B cell (primary cell): Measurements from ENCODE around the gene UBAC1. TPM values are rescaled to one million over a fixed set of nuclear protein-coding genes. Genes with fewer than 3 reads are reported as not detected.

Experiments used
- ATAC-seq: fragments of 200-7000 bp; cut with Tn5 transposase; one replicate; pipeline ENCODE4 v1.10.0; 2021; ENCODE audit warnings: low read depth, mild to moderate bottlenecking, moderate number of reproducible peaks, moderate library complexity
- CTCF ChIA-PET: fragments of 350-600 bp; sonication (Branson Sonifier 250); formaldehyde crosslinking; loops from one replicate; lab custom pipeline; 2021; ENCODE audit warnings: antibody characterized with exemption, inconsistent platforms; lab: Charles Lee
- POLR2A ChIA-PET: fragments of 350-600 bp; sonication (Branson Sonifier 250); formaldehyde crosslinking; loops from one replicate; lab custom pipeline; 2021; ENCODE audit warnings: antibody characterized with exemption; lab: Charles Lee
- DNase-seq: peaks from one replicate; pipeline ENCODE4 v3.0.0; 2013
- H2AFZ ChIP-seq: 2 replicates; pipeline ENCODE4 v1.6.1; 2012; ENCODE audit warnings: mild to moderate bottlenecking, low read depth, low read length; ENCODE audit not compliant: insufficient read depth, poor library complexity, severe bottlenecking
- H3K27ac ChIP-seq, 2 donors: 1 replicate in 1 of 2; 2 replicates in 1 of 2; pipeline ENCODE4 v1.5.1; 2012 to 2013; ENCODE audit warnings: low read length in 2 of 2, mild to moderate bottlenecking in 2 of 2, moderate library complexity in 1 of 2
- H3K27me3 ChIP-seq, 4 experiments: fragments of 200-600 bp in 1 of 4; sonication (generic) in 1 of 4; replicated peaks in 1 of 4; 1 replicate in 2 of 4; 2 replicates in 2 of 4; pipeline versions ENCODE4 v1.6.1 to v1.7.0; 2013 to 2016; ENCODE audit warnings: low read length in 3 of 4, mild to moderate bottlenecking in 2 of 4, mixed read lengths in 1 of 4, moderate library complexity in 1 of 4; ENCODE audit not compliant: insufficient read depth in 4 of 4, control insufficient read depth in 3 of 4; ENCODE audit errors: control extremely low read depth in 1 of 4
- H3K36me3 ChIP-seq, 2 experiments: replicated peaks in 1 of 2; 1 replicate in 1 of 2; 2 replicates in 1 of 2; pipeline versions ENCODE4 v1.6.1 to v1.7.1; 2013; ENCODE audit warnings: low read length in 1 of 2; ENCODE audit not compliant: insufficient read depth in 2 of 2, control insufficient read depth in 1 of 2; ENCODE audit errors: control extremely low read depth in 1 of 2, extremely low read depth in 1 of 2
- H3K4me1 ChIP-seq, 2 donors: fragments of 200-600 bp in 1 of 2; sonication (generic) in 1 of 2; 1 replicate in 1 of 2; 2 replicates in 1 of 2; pipeline versions ENCODE4 v1.5.1 to v1.6.1; 2013 to 2017; ENCODE audit warnings: low read length in 2 of 2; ENCODE audit not compliant: control insufficient read depth in 2 of 2, insufficient read depth in 2 of 2
- H3K4me2 ChIP-seq: replicated peaks from 2 replicates; pipeline ENCODE3; 2012; ENCODE audit warnings: mild to moderate bottlenecking, low read depth, low read length; ENCODE audit not compliant: poor library complexity, severe bottlenecking
- H3K4me3 ChIP-seq, 5 experiments: fragments of 200-600 bp in 1 of 5; sonication (generic) in 1 of 5; 1 replicate in 3 of 5; 2 replicates in 2 of 5; pipeline versions ENCODE4 v1.5.1 to v1.7.0; 2011 to 2016; ENCODE audit warnings: low read length in 4 of 5, mild to moderate bottlenecking in 4 of 5, low read depth in 2 of 5, control low read depth in 1 of 5, moderate library complexity in 1 of 5; ENCODE audit not compliant: insufficient read depth in 1 of 5; ENCODE audit errors: control extremely low read depth in 1 of 5, extremely low read depth in 1 of 5
- H3K79me2 ChIP-seq: fragments of 200-600 bp; sonication (generic); one replicate; pipeline ENCODE4 v1.6.0; 2016; ENCODE audit warnings: low read length; ENCODE audit not compliant: control insufficient read depth, insufficient read depth
- H3K9ac ChIP-seq: fragments of 200-600 bp; sonication (generic); 2 replicates; pipeline ENCODE4 v1.6.1; 2017; ENCODE audit warnings: mild to moderate bottlenecking, low read length, moderate library complexity
- H3K9me3 ChIP-seq, 3 donors: one replicate each; pipeline versions ENCODE4 v1.6.1 to v1.7.1; 2013; ENCODE audit warnings: low read length in 2 of 3; ENCODE audit not compliant: control insufficient read depth in 2 of 3, insufficient read depth in 1 of 3; ENCODE audit errors: control extremely low read depth in 1 of 3
- H4K20me1 ChIP-seq: 2 replicates; pipeline ENCODE4 v1.6.0; 2012; ENCODE audit warnings: mild to moderate bottlenecking, low read length; ENCODE audit not compliant: insufficient read depth, control insufficient read depth, poor library complexity, severe bottlenecking
- H3K27ac Mint-ChIP-seq: one replicate; pipeline ENCODE4 v1.8.0; 2021; ENCODE audit warnings: mixed read lengths
- H3K27me3 Mint-ChIP-seq: one replicate; pipeline ENCODE4 v1.8.0; 2021; ENCODE audit warnings: mixed read lengths
- H3K4me1 Mint-ChIP-seq: one replicate; pipeline ENCODE4 v1.8.0; 2021; ENCODE audit warnings: mixed read lengths
- H3K4me3 Mint-ChIP-seq: one replicate; pipeline ENCODE4 v1.8.0; 2021; ENCODE audit warnings: mixed read lengths
- H3K9me3 Mint-ChIP-seq: one replicate; pipeline ENCODE4 v1.8.0; 2022; ENCODE audit warnings: mixed read lengths; ENCODE audit not compliant: insufficient read depth
- EZH2 ChIP-seq: IDR thresholded peaks from 2 replicates; pipeline ENCODE4 v1.6.1; 2012; ENCODE audit warnings: borderline replicate concordance, low read depth, mild to moderate bottlenecking, moderate library complexity, low read length; ENCODE audit not compliant: insufficient read depth, poor library complexity, severe bottlenecking
- WGBS: methylation state at CpG from one replicate; pipeline ENCODE4 v1.1.5; 2013; ENCODE audit warnings: missing lambda C conversion rate; ENCODE audit not compliant: insufficient coverage; 5-methylcytosine and 5-hydroxymethylcytosine counted together
- intact Hi-C: fragments of 100-400 bp; cut with micrococcal nuclease; formaldehyde crosslinking; loops from one replicate; pipeline ENCODE4 v1.10.0; 2022
- polyA plus RNA-seq: library from polyadenylated mRNA; depleted of rRNA; stranded (reverse); fragments of >200 nt; gene quantifications from 2 replicates; pipeline ENCODE4 v1.2.3, GENCODE V29; 2012
- total RNA-seq, 2 donors: library from RNA; stranded (reverse); fragments of 120-200 nt in 1 of 2; gene quantifications; 1 replicate in 1 of 2; 2 replicates in 1 of 2; pipeline versions ENCODE4 v1.2.3 to v1.2.4, GENCODE V29; 2013 to 2022
- TF ChIP-seq, protein P1 (sequence below): fragments of 200-600 bp; IDR thresholded peaks from one replicate; pipeline ENCODE4 v1.8.0; 2022; ENCODE audit warnings: antibody characterized with exemption, mild to moderate bottlenecking

UBAC1 gene
- total and polyA plus RNA-seq, 2 donors (not counting 1 experiment from before 2014, with no cell fraction given): 30.8 to 31.1 TPM

GRCh38 chr9:135988493-135988892, 27.3 kb upstream of the UBAC1 start:
- DNase-seq: no peak
- Histone ChIP-seq H3K27ac (no peak overlapping the region), H3K27me3 (peaks cover 0 to 41% (median 2%) of the 10 kb centered on the region in 4 experiments), H3K9ac (no peak overlapping the region), H3K4me2 (no peak overlapping the region), H3K4me3 (no peak overlapping the region), H3K4me1 (peaks cover 29 to 30% of the 10 kb centered on the region in 2 donors), H4K20me1 (no peaks in the 10 kb centered on the region), H3K36me3 (no peaks in the 10 kb centered on the region), H2AFZ (no peak overlapping the region), H3K79me2 (no peaks in the 10 kb centered on the region), H3K9me3 (no peaks in the 10 kb centered on the region)
- no peak overlapping the region for H3K4me3 Mint-ChIP-seq
- no peak overlapping the region for H3K27ac Mint-ChIP-seq
- ChIA-PET CTCF (no interaction called here), POLR2A (no interaction called here)
- peaks cover 3% of the 10 kb centered on the region for H3K27me3 Mint-ChIP-seq
- WGBS: 96% methylated on average over 17 of the region's 17 CpGs
- intact Hi-C loops: no loop called here
- ATAC-seq: no peak
- no peak for TF ChIP-seq EZH2
- TF ChIP-seq, protein P1, sequence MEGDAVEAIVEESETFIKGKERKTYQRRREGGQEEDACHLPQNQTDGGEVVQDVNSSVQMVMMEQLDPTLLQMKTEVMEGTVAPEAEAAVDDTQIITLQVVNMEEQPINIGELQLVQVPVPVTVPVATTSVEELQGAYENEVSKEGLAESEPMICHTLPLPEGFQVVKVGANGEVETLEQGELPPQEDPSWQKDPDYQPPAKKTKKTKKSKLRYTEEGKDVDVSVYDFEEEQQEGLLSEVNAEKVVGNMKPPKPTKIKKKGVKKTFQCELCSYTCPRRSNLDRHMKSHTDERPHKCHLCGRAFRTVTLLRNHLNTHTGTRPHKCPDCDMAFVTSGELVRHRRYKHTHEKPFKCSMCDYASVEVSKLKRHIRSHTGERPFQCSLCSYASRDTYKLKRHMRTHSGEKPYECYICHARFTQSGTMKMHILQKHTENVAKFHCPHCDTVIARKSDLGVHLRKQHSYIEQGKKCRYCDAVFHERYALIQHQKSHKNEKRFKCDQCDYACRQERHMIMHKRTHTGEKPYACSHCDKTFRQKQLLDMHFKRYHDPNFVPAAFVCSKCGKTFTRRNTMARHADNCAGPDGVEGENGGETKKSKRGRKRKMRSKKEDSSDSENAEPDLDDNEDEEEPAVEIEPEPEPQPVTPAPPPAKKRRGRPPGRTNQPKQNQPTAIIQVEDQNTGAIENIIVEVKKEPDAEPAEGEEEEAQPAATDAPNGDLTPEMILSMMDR: no peak
- no peaks in the 10 kb centered on the region for H3K9me3 Mint-ChIP-seq
- H3K4me1 Mint-ChIP-seq: peaks cover 28% of the 10 kb centered on the region

DNA sequence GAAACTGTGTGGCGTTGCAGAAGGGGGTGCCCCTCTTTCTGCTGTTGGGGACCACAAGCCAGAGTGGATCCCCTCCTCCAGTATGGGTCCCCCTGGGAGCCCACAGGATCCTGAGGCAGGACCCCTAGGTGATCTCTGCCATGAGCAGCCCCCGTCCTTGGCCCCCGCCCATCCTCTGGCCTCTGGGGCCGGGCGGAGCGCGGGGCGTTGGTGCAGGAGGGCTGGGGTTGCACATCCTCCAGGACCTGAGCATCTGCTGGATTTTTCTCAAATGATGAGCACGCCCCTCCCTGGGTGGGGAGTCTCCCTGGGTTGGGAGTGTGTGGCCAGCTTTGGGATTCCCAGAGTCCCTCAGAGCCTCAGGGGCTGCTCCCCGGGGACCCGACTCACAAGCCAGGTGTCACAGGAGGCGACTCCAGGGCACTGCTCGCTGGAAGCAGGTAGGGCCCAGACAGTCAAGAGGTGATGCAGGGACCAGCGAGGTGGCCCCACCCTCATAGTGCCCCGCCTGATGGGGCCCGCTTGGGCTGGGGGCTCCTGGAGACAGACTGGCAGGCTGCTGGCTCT, 26.7 kb upstream of the UBAC1 start:
- H3K36me3 ChIP-seq: no peaks in the 10 kb centered on the region
- no peaks in the 10 kb centered on the region for H3K79me2 ChIP-seq
- no peak overlapping the region for H3K27ac ChIP-seq
- H3K4me3 Mint-ChIP-seq: no peak overlapping the region
- peaks cover 25 to 27% of the 10 kb centered on the region in 2 donors for H3K4me1 ChIP-seq
- TF ChIP-seq, protein P1: no peak
- TF ChIP-seq EZH2: no peak
- CTCF ChIA-PET: no interaction called here
- H3K9me3 ChIP-seq: no peaks in the 10 kb centered on the region
- peaks cover 3% of the 10 kb centered on the region for H3K27me3 Mint-ChIP-seq
- H3K27me3 ChIP-seq: peaks cover 0 to 41% (median 2%) of the 10 kb centered on the region in 4 experiments
- POLR2A ChIA-PET: no interaction called here
- H3K9ac ChIP-seq: no peak overlapping the region
- H3K4me2 ChIP-seq: no peak overlapping the region
- no peak overlapping the region for H2AFZ ChIP-seq
- no peaks in the 10 kb centered on the region for H4K20me1 ChIP-seq
- no peak overlapping the region for H3K27ac Mint-ChIP-seq
- peaks cover 28% of the 10 kb centered on the region for H3K4me1 Mint-ChIP-seq
- WGBS: 84% methylated on average over 16 of the region's 16 CpGs
- ATAC-seq: no peak
- H3K4me3 ChIP-seq: no peak overlapping the region
- no peak for DNase-seq
- H3K9me3 Mint-ChIP-seq: no peaks in the 10 kb centered on the region
- intact Hi-C loops: no loop called here
